Stimulated activated CD8-positive, alpha-beta memory T cell treated with anti-CD3 and anti-CD28 coated beads, Interleukin-12 subunit alpha, Interleukin-12 subunit beta, amount 100 ng/mL, for 4 hours (primary cell): ENCODE results near the gene CCNT1.

ENCODE experiments used
- DNase-seq: peaks from one replicate; pipeline ENCODE4 v3.0.0-alpha.2; 2020; ENCODE audit warnings: low read depth

CCNT1 gene

DNA sequence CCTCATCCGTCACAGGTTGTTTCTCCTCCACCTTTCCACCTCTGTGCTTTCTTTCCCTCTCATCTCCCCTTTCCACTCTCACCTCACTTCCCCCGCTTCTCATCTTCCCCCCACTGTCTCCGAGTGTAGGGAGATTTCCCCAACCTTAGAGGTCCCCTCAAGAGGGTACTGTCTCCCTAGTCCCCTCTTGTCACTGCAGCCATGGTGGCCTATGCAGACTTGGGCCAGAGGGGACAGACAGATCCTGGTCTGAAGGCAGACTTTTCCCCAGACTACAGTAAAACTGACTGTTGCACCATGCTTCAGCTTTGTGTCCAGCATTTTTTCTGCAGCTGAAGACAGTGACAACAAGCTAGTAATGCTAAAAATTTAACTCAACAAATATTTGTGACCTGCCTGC is 75.7 kb downstream of the CCNT1 start:
- no peak for DNase-seq

DNA sequence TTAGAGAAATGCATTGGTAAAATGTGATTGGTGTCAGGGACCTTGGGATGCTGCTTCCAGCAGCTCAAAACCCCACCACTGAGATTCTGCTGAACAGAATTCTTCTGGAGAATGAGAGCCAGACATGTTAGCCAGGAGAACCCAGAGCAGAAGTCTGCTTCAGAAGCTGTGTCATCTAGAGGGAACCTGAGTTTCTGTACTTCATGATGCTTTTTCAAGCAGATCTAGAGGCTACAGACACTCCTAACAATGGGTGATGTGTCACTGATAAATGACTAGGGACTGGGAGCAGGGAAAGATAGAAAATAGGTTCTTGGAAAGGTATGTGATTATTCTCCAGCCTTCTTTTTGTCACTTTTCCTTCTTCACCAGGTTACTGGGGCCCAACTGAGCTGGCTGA is 76.1 kb downstream of the CCNT1 start:
- DNase-seq, result no peak
